ENCODE data around the gene ILF2. TPM values are rescaled to one million over a fixed set of nuclear protein-coding genes. Genes with fewer than 3 reads are reported as not detected.
A peak's percentile ranks its signal among the peaks of the same experiment; 100 is the strongest.
"Not testable (repeated sequence)": the region's sequence is repeated elsewhere in the genome, so short reads cannot be mapped to it uniquely, and the experiment has no call there.

ILF2 gene
- total RNA-seq, 1 donor from 2014 or later = 134 TPM

- no peak for DNase-seq
Observed at GRCh38 chr1:153649137-153649862, 21.5 kb downstream of the ILF2 start.

- DNase-seq = no peak
Observed at GRCh38 chr1:153648000-153648643, 22.7 kb downstream of the ILF2 start.

GRCh38 chr1:153647346-153647714 lies 23.5 kb downstream of the ILF2 start:
- DNase-seq = no peak

- no peak for DNase-seq
Observed at GRCh38 chr1:153646672-153647345, 24.0 kb downstream of the ILF2 start.

- DNase-seq = no peak
Observed at GRCh38 chr1:153643816-153644215, 27.0 kb downstream of the ILF2 start.

- DNase-seq = no peak
Observed at GRCh38 chr1:153643100-153643499, 27.7 kb downstream of the ILF2 start.

- DNase-seq = no peak
Observed at GRCh38 chr1:153642161-153642560, 28.6 kb downstream of the ILF2 start.

- DNase-seq = no peak
Observed at GRCh38 chr1:153640861-153641260, 29.9 kb downstream of the ILF2 start.

GRCh38 chr1:153640213-153640612 lies 30.6 kb downstream of the ILF2 start:
- not testable (repeated sequence) for DNase-seq

- no peak for DNase-seq
Observed at GRCh38 chr1:153639280-153639679, 31.5 kb downstream of the ILF2 start.

GRCh38 chr1:153638261-153638660 lies 32.5 kb downstream of the ILF2 start:
- DNase-seq = no peak

- DNase-seq = no peak
Observed at GRCh38 chr1:153636312-153636711, 34.5 kb downstream of the ILF2 start.

- no peak for DNase-seq
Observed at GRCh38 chr1:153635872-153636271, 34.9 kb downstream of the ILF2 start.

GRCh38 chr1:153633754-153634665 lies 36.8 kb downstream of the ILF2 start, which contains the start of gene CHTOP:
Gene CHTOP, plus strand, starts transcription at chr1:153634066. Its CDS starts 2,523 bp downstream, at chr1:153636589.
- peak; percentile 99 for DNase-seq

- DNase-seq = peak; percentile 87
Observed at GRCh38 chr1:153633161-153633753, 37.5 kb downstream of the ILF2 start.

- DNase-seq = no peak
Observed at GRCh38 chr1:153631047-153632022, 39.5 kb downstream of the ILF2 start.

GRCh38 chr1:153630384-153630783 lies 40.4 kb downstream of the ILF2 start:
- no peak for DNase-seq

- DNase-seq = no peak
Observed at GRCh38 chr1:153629971-153630370, 40.8 kb downstream of the ILF2 start.

- DNase-seq = no peak
Observed at GRCh38 chr1:153629343-153629665, 41.5 kb downstream of the ILF2 start.

- DNase-seq = no peak
Observed at GRCh38 chr1:153628638-153629342, 42.0 kb downstream of the ILF2 start.
